Measurements from ENCODE around the gene MYO9B. TPM values are rescaled to one million over a fixed set of nuclear protein-coding genes. Genes with fewer than 3 reads are reported as not detected.

The MYO9B gene
- total RNA-seq, 1 experiment from 2014 or later, result 94.3 TPM

DNA sequence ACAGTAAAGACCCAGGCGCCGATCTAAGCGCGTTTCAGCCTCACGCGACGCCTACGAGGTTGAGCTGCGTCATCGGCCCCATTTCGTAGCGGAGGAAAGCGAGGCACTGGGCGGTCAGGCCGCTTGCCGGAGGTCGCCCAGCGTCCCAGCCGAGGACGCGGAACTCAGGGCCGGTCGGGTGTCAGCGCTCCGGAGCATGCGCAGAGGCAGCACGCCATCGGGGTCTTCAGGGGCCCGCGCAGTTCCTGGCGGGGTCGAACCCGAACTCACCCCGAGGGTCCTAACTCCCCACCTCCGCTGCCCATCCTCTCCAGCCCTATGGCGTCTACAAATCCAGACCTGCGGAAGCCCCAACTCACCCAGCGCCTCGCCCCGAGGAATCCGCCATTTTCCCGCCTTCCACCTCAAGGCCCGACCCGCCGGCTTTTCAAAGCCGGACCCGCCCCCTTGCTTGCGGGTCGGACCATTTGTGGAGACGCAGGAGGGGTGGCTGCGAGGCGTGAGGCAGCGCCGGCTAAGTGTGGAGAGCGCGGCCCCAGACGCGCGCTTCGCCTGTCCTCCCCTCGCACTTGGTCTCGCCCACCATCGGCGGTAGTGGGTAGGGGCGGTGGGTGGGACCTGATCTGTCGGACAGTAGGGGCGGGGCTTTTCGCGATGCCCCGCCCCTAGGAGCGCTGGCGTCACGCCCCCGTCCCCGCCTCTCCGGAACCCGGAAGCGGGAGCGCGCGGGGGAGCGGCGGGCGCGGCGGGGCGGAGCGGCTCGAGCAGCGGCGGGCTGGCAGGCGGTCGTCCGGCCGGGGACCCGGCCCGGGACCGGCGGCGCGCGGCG is at the start of gene MYO9B, which contains the start of gene HAUS8 (continued):
- no peak for TF ChIP-seq OVOL2 (CRISPR knock-in tag; IDR thresholded peaks at IDR 0.05; ENCODE audit: borderline replicate concordance)
- TF ChIP-seq ZNF423 (CRISPR knock-in tag; IDR thresholded peaks at IDR 0.05), result no peak
- TF ChIP-seq ETV6 (CRISPR knock-in tag; IDR thresholded peaks at IDR 0.05), result peak; percentile 68
- peak; percentile 98 for TF ChIP-seq SP1 (CRISPR knock-in tag; conservative IDR thresholded peaks at IDR 0.05)
- no peak for TF ChIP-seq ZNF396 (CRISPR knock-in tag; IDR thresholded peaks at IDR 0.05; ENCODE audit: borderline replicate concordance)
- TF ChIP-seq ZNF671 (CRISPR knock-in tag; IDR thresholded peaks at IDR 0.05), result no peak
- no peak for TF ChIP-seq MXD4 (CRISPR knock-in tag; IDR thresholded peaks at IDR 0.05; ENCODE audit: borderline replicate concordance)
- TF ChIP-seq, protein P1, sequence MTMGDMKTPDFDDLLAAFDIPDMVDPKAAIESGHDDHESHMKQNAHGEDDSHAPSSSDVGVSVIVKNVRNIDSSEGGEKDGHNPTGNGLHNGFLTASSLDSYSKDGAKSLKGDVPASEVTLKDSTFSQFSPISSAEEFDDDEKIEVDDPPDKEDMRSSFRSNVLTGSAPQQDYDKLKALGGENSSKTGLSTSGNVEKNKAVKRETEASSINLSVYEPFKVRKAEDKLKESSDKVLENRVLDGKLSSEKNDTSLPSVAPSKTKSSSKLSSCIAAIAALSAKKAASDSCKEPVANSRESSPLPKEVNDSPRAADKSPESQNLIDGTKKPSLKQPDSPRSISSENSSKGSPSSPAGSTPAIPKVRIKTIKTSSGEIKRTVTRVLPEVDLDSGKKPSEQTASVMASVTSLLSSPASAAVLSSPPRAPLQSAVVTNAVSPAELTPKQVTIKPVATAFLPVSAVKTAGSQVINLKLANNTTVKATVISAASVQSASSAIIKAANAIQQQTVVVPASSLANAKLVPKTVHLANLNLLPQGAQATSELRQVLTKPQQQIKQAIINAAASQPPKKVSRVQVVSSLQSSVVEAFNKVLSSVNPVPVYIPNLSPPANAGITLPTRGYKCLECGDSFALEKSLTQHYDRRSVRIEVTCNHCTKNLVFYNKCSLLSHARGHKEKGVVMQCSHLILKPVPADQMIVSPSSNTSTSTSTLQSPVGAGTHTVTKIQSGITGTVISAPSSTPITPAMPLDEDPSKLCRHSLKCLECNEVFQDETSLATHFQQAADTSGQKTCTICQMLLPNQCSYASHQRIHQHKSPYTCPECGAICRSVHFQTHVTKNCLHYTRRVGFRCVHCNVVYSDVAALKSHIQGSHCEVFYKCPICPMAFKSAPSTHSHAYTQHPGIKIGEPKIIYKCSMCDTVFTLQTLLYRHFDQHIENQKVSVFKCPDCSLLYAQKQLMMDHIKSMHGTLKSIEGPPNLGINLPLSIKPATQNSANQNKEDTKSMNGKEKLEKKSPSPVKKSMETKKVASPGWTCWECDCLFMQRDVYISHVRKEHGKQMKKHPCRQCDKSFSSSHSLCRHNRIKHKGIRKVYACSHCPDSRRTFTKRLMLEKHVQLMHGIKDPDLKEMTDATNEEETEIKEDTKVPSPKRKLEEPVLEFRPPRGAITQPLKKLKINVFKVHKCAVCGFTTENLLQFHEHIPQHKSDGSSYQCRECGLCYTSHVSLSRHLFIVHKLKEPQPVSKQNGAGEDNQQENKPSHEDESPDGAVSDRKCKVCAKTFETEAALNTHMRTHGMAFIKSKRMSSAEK (CRISPR knock-in tag; IDR thresholded peaks at IDR 0.05; ENCODE audit: borderline replicate concordance), result no peak
- TF ChIP-seq, protein P2, sequence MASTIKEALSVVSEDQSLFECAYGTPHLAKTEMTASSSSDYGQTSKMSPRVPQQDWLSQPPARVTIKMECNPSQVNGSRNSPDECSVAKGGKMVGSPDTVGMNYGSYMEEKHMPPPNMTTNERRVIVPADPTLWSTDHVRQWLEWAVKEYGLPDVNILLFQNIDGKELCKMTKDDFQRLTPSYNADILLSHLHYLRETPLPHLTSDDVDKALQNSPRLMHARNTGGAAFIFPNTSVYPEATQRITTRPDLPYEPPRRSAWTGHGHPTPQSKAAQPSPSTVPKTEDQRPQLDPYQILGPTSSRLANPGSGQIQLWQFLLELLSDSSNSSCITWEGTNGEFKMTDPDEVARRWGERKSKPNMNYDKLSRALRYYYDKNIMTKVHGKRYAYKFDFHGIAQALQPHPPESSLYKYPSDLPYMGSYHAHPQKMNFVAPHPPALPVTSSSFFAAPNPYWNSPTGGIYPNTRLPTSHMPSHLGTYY (CRISPR knock-in tag; IDR thresholded peaks at IDR 0.05), result no peak
- no peak for TF ChIP-seq ZNF317 (CRISPR knock-in tag; IDR thresholded peaks at IDR 0.05; ENCODE audit: borderline replicate concordance, low read depth)
- no peak for TF ChIP-seq CREB1 (CRISPR knock-in tag; IDR thresholded peaks at IDR 0.05)
- TF ChIP-seq, protein P3, sequence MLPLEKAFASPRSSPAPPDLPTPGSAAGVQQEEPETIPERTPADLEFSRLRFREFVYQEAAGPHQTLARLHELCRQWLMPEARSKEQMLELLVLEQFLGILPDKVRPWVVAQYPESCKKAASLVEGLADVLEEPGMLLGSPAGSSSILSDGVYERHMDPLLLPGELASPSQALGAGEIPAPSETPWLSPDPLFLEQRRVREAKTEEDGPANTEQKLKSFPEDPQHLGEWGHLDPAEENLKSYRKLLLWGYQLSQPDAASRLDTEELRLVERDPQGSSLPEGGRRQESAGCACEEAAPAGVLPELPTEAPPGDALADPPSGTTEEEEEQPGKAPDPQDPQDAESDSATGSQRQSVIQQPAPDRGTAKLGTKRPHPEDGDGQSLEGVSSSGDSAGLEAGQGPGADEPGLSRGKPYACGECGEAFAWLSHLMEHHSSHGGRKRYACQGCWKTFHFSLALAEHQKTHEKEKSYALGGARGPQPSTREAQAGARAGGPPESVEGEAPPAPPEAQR (CRISPR knock-in tag; IDR thresholded peaks at IDR 0.05), result no peak
- TF ChIP-seq ZNF263 (CRISPR knock-in tag; IDR thresholded peaks at IDR 0.05; ENCODE audit: low read depth), result no peak
- no peak for TF ChIP-seq FOXP1 (CRISPR knock-in tag; IDR thresholded peaks at IDR 0.05; ENCODE audit: borderline replicate concordance)
- TF ChIP-seq, protein P4, sequence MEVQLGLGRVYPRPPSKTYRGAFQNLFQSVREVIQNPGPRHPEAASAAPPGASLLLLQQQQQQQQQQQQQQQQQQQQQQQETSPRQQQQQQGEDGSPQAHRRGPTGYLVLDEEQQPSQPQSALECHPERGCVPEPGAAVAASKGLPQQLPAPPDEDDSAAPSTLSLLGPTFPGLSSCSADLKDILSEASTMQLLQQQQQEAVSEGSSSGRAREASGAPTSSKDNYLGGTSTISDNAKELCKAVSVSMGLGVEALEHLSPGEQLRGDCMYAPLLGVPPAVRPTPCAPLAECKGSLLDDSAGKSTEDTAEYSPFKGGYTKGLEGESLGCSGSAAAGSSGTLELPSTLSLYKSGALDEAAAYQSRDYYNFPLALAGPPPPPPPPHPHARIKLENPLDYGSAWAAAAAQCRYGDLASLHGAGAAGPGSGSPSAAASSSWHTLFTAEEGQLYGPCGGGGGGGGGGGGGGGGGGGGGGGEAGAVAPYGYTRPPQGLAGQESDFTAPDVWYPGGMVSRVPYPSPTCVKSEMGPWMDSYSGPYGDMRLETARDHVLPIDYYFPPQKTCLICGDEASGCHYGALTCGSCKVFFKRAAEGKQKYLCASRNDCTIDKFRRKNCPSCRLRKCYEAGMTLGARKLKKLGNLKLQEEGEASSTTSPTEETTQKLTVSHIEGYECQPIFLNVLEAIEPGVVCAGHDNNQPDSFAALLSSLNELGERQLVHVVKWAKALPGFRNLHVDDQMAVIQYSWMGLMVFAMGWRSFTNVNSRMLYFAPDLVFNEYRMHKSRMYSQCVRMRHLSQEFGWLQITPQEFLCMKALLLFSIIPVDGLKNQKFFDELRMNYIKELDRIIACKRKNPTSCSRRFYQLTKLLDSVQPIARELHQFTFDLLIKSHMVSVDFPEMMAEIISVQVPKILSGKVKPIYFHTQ (CRISPR knock-in tag; IDR thresholded peaks at IDR 0.05), result no peak
- TF ChIP-seq, protein P5, sequence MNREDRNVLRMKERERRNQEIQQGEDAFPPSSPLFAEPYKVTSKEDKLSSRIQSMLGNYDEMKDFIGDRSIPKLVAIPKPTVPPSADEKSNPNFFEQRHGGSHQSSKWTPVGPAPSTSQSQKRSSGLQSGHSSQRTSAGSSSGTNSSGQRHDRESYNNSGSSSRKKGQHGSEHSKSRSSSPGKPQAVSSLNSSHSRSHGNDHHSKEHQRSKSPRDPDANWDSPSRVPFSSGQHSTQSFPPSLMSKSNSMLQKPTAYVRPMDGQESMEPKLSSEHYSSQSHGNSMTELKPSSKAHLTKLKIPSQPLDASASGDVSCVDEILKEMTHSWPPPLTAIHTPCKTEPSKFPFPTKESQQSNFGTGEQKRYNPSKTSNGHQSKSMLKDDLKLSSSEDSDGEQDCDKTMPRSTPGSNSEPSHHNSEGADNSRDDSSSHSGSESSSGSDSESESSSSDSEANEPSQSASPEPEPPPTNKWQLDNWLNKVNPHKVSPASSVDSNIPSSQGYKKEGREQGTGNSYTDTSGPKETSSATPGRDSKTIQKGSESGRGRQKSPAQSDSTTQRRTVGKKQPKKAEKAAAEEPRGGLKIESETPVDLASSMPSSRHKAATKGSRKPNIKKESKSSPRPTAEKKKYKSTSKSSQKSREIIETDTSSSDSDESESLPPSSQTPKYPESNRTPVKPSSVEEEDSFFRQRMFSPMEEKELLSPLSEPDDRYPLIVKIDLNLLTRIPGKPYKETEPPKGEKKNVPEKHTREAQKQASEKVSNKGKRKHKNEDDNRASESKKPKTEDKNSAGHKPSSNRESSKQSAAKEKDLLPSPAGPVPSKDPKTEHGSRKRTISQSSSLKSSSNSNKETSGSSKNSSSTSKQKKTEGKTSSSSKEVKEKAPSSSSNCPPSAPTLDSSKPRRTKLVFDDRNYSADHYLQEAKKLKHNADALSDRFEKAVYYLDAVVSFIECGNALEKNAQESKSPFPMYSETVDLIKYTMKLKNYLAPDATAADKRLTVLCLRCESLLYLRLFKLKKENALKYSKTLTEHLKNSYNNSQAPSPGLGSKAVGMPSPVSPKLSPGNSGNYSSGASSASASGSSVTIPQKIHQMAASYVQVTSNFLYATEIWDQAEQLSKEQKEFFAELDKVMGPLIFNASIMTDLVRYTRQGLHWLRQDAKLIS (CRISPR knock-in tag; IDR thresholded peaks at IDR 0.05; ENCODE audit: borderline replicate concordance), result no peak
- TF ChIP-seq JUN (CRISPR knock-in tag; IDR thresholded peaks at IDR 0.05), result 0 out of 2 replicates have a peak, but pooled peaks have one; percentile 26
- peak; percentile 66; the same call in 1 of the 2 replicates for TF ChIP-seq CBFB (CRISPR knock-in tag; IDR thresholded peaks at IDR 0.05; ENCODE audit: low read depth)
- 0 out of 2 replicates have a peak, but pooled peaks have one; percentile 40 for TF ChIP-seq MYBL2 (CRISPR knock-in tag; IDR thresholded peaks at IDR 0.05)
- TF ChIP-seq, protein P6, sequence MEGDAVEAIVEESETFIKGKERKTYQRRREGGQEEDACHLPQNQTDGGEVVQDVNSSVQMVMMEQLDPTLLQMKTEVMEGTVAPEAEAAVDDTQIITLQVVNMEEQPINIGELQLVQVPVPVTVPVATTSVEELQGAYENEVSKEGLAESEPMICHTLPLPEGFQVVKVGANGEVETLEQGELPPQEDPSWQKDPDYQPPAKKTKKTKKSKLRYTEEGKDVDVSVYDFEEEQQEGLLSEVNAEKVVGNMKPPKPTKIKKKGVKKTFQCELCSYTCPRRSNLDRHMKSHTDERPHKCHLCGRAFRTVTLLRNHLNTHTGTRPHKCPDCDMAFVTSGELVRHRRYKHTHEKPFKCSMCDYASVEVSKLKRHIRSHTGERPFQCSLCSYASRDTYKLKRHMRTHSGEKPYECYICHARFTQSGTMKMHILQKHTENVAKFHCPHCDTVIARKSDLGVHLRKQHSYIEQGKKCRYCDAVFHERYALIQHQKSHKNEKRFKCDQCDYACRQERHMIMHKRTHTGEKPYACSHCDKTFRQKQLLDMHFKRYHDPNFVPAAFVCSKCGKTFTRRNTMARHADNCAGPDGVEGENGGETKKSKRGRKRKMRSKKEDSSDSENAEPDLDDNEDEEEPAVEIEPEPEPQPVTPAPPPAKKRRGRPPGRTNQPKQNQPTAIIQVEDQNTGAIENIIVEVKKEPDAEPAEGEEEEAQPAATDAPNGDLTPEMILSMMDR (IDR thresholded peaks at IDR 0.05), result no peak
- TF ChIP-seq, protein P7, sequence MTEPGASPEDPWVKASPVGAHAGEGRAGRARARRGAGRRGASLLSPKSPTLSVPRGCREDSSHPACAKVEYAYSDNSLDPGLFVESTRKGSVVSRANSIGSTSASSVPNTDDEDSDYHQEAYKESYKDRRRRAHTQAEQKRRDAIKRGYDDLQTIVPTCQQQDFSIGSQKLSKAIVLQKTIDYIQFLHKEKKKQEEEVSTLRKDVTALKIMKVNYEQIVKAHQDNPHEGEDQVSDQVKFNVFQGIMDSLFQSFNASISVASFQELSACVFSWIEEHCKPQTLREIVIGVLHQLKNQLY (CRISPR knock-in tag; IDR thresholded peaks at IDR 0.05), result no peak
